PFSK-1 (cell line): ENCODE measurements around the gene KRTCAP3.

Experiments used
- FOXP2 ChIP-seq: optimal IDR thresholded peaks from 2 replicates; pipeline ENCODE3; 2011; ENCODE audit warnings: borderline replicate concordance, control low read depth, inconsistent platforms; ENCODE audit not compliant: insufficient read depth; ENCODE audit errors: extremely low read length, extremely low read depth
- REST ChIP-seq, 2 experiments: IDR thresholded peaks; 2 replicates each; pipeline versions ENCODE4 v1.6.1 to v1.8.0; 2011 to 2012; ENCODE audit warnings: low read depth in 2 of 2, low read length in 2 of 2, control low read depth in 1 of 2, inconsistent platforms in 1 of 2, mild to moderate bottlenecking in 1 of 2, moderate library complexity in 1 of 2; ENCODE audit not compliant: insufficient read depth in 1 of 2
- TAF1 ChIP-seq: IDR thresholded peaks from 2 replicates; pipeline ENCODE4 v1.6.1; 2012; ENCODE audit warnings: low read length, control low read depth, borderline replicate concordance; ENCODE audit not compliant: insufficient read depth

GRCh38 chr2:27393225-27393624, 49.0 kb upstream of the KRTCAP3 start:
- TF ChIP-seq FOXP2 (no peak), REST (IDR thresholded peaks at IDR 0.05; ENCODE audit: insufficient read depth in 1 of 2, low read depth in 2 of 2, low read length in 2 of 2) (no peak), TAF1 (no peak)
